CD8-positive, alpha-beta memory T cell (primary cell): ENCODE data around the gene LITAF. TPM values are rescaled to one million over a fixed set of nuclear protein-coding genes. Genes with fewer than 3 reads are reported as not detected.
"Not testable (repeated sequence)": the region's sequence is repeated elsewhere in the genome, so short reads cannot be mapped to it uniquely, and the experiment has no call there.

Experiments
- CTCF ChIA-PET: fragments of 350-600 bp; sonication (Branson Sonifier 250); formaldehyde crosslinking; loops from one replicate; lab custom pipeline; 2021; ENCODE audit warnings: antibody characterized with exemption; lab: Charles Lee
- POLR2A ChIA-PET: fragments of 350-600 bp; sonication (Branson Sonifier 250); formaldehyde crosslinking; loops from one replicate; lab custom pipeline; 2021; ENCODE audit warnings: antibody characterized with exemption; lab: Charles Lee
- DNase-seq, 5 donors: peaks; one replicate each; pipeline versions ENCODE4 v3.0.0 to v3.0.0-alpha.2; 2020 to 2022; ENCODE audit warnings: mixed read lengths in 1 of 5
- H3K27ac ChIP-seq: one replicate; pipeline ENCODE4 v1.7.0; 2013; ENCODE audit warnings: low read depth, mild to moderate bottlenecking, low read length, moderate library complexity
- H3K27me3 ChIP-seq: 2 replicates; pipeline ENCODE4 v1.7.0; 2013; ENCODE audit warnings: low read length, mild to moderate bottlenecking; ENCODE audit not compliant: insufficient read depth, poor library complexity, severe bottlenecking
- H3K36me3 ChIP-seq: 2 replicates; pipeline ENCODE4 v1.7.0; 2013; ENCODE audit warnings: mild to moderate bottlenecking, low read length, moderate library complexity; ENCODE audit not compliant: insufficient read depth
- H3K4me1 ChIP-seq: 2 replicates; pipeline ENCODE4 v1.7.0; 2013; ENCODE audit warnings: mild to moderate bottlenecking, low read length, moderate library complexity; ENCODE audit not compliant: insufficient read depth
- H3K4me3 ChIP-seq: 2 replicates; pipeline ENCODE4 v1.7.0; 2013; ENCODE audit warnings: mild to moderate bottlenecking, low read length
- H3K9me3 ChIP-seq: 2 replicates; pipeline ENCODE4 v1.7.0; 2013; ENCODE audit warnings: mild to moderate bottlenecking, low read length
- H3K27ac Mint-ChIP-seq, 8 donors: one replicate each; pipeline ENCODE4 v1.8.0; 2020 to 2021; ENCODE audit warnings: mixed read lengths in 8 of 8, mild to moderate bottlenecking in 6 of 8, inconsistent platforms in 3 of 8, moderate library complexity in 3 of 8
- H3K27me3 Mint-ChIP-seq, 2 donors: one replicate each; pipeline ENCODE4 v1.8.0; 2020 to 2021; ENCODE audit warnings: mixed read lengths in 2 of 2, mild to moderate bottlenecking in 1 of 2, moderate library complexity in 1 of 2
- H3K36me3 Mint-ChIP-seq, 3 donors: one replicate each; pipeline ENCODE4 v1.8.0; 2020 to 2021; ENCODE audit warnings: mixed read lengths in 3 of 3, inconsistent platforms in 1 of 3, mild to moderate bottlenecking in 1 of 3
- H3K4me1 Mint-ChIP-seq, 3 donors: one replicate each; pipeline ENCODE4 v1.8.0; 2020 to 2021; ENCODE audit warnings: mixed read lengths in 3 of 3, inconsistent platforms in 1 of 3, mild to moderate bottlenecking in 1 of 3
- H3K4me3 Mint-ChIP-seq, 7 donors: one replicate each; pipeline ENCODE4 v1.8.0; 2020 to 2021; ENCODE audit warnings: mixed read lengths in 7 of 7, mild to moderate bottlenecking in 6 of 7, moderate library complexity in 4 of 7, inconsistent platforms in 2 of 7
- H3K9me3 Mint-ChIP-seq, 5 donors: one replicate each; pipeline ENCODE4 v1.8.0; 2020 to 2022; ENCODE audit warnings: mixed read lengths in 5 of 5, mild to moderate bottlenecking in 3 of 5, moderate library complexity in 2 of 5, inconsistent platforms in 1 of 5
- polyA plus RNA-seq: library from polyadenylated mRNA; unstranded; fragments of 300-500 nt; fragmentation: Illumina TruSeq; gene quantifications from one replicate; pipeline ENCODE4 v1.2.3, GENCODE V29; 2021
- total RNA-seq, 2 experiments: library from RNA; stranded (reverse); gene quantifications; one replicate each; pipeline ENCODE4 v1.2.3, GENCODE V29; 2021

The LITAF gene
- total and polyA plus RNA-seq, 3 experiments from 2014 or later, result 199 to 629 (median 201) TPM

- Mint-ChIP-seq H3K27ac (peak overlapping the region; percentile 86 to 100 (median 99)), H3K4me1 (peaks cover 74 to 93% (median 89%) of the 10 kb centered on the region in 3 donors), H3K27me3 (peaks cover 0 to 5% of the 10 kb centered on the region in 2 donors), H3K9me3 (peaks cover 0 to 2% (median 1%) of the 10 kb centered on the region in 5 donors), H3K36me3 (peaks cover 11 to 47% (median 12%) of the 10 kb centered on the region in 3 donors), H3K4me3 (peak overlapping the region; percentile 79 to 98 (median 89))
- Histone ChIP-seq H3K4me1 (peaks cover 85% of the 10 kb centered on the region), H3K4me3 (peak overlapping the region; percentile 62), H3K27ac (peak overlapping the region; percentile 83), H3K27me3 (no peaks in the 10 kb centered on the region), H3K36me3 (peaks cover 9% of the 10 kb centered on the region), H3K9me3 (no peaks in the 10 kb centered on the region)
- POLR2A ChIA-PET, result interaction anchor here (1.0 to 1.4 kb wide), 2 partner anchors 22 to 107 kb away, joined by 3 to 5 read pairs; no protein-coding TSS in a partner anchor
- CTCF ChIA-PET, result interaction anchor here (1.1 to 3.0 kb wide), 4 partner anchors 22 to 32 kb away, joined by 3 to 14 read pairs (median 4); no protein-coding TSS in a partner anchor
- no peak for DNase-seq
Observed at GRCh38 chr16:11561856-11562255, 24.9 kb downstream of the LITAF start.

DNA sequence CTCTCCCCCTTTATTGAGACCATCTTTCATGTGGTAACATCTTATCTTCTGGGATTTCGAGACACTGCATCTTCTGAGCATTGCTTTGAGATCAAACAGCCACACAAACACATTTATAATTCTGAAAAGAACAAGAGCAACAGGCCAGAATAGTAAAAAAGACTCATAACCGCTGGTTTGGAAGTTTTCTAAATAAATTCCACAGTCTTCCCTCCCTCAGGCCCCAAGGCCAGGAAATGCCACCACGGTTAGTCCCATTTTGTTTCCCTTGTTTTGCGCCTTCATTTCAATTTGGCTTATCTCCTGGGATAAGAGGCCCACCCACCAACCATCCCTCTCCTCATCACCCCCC is 25.3 kb downstream of the LITAF start:
- H3K27ac ChIP-seq, result peak overlapping the region; percentile 83
- H3K4me3 ChIP-seq, result peak overlapping the region; percentile 62

DNA sequence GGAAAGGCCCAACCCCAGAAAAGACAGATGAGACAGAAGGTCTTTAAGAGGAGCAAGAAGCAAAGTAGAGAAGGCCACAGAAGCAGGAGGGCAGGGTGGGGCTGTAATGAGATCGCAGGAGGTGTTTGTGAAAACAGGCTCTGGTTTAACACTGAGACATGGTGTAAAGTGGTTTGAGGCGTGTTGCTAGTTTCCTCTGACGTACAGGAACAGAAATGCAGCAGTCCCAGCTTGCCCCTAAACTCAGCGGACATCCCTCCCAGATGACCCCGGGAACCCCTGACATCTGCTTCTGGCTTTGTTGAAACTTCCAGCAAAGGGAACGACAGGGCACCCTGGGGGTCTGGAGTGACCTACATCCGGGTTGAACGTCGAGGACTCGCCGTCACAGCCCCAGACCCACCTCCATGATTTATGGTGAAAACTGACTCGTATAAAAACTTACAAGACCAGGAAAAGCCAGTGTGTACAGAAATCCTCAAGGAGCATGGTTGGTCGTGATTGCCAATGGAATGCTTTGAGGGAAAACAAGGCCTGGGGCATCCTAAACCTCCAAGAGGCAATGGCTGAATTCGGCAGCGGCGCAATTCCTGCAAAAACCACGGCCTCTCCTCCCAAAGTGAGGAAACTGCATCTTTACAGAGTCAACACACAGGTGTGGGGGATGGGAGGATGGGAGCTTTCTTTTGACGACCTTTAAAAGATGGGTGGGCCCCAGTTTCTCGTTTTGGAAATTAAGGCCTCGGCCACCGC is 25.8 kb downstream of the LITAF start:
- Histone ChIP-seq H3K4me3 (peak overlapping the region; percentile 62), H3K27ac (peak overlapping the region; percentile 83), H3K9me3 (no peaks in the 10 kb centered on the region), H3K36me3 (peaks cover 12% of the 10 kb centered on the region), H3K27me3 (no peaks in the 10 kb centered on the region), H3K4me1 (peaks cover 85% of the 10 kb centered on the region)
- Mint-ChIP-seq H3K4me3 (peak overlapping the region; percentile 79 to 98 (median 89)), H3K4me1 (peaks cover 74 to 93% (median 89%) of the 10 kb centered on the region in 3 donors), H3K27me3 (peaks cover 0 to 8% of the 10 kb centered on the region in 2 donors), H3K27ac (peak overlapping the region; percentile 86 to 100 (median 99)), H3K9me3 (peaks cover 0 to 8% (median 4%) of the 10 kb centered on the region in 5 donors), H3K36me3 (peaks cover 12 to 47% (median 17%) of the 10 kb centered on the region in 3 donors)
- ChIA-PET POLR2A (interaction anchor here (0.8 to 2.8 kb wide), 4 partner anchors 10 to 108 kb away, joined by 3 to 12 read pairs (median 4); partner anchors contain the start of gene LITAF), CTCF (interaction anchor here (1.0 to 3.0 kb wide), 7 partner anchors 14 to 153 kb away, joined by 3 to 14 read pairs (median 4); no protein-coding TSS in a partner anchor)
- DNase-seq, result peak; percentile 61 to 91 (median 86)

More for the DNA sequence above, 25.3 kb downstream of the LITAF start:
- Histone ChIP-seq H3K36me3 (peaks cover 11% of the 10 kb centered on the region), H3K4me1 (peaks cover 85% of the 10 kb centered on the region), H3K9me3 (no peaks in the 10 kb centered on the region), H3K27me3 (no peaks in the 10 kb centered on the region)
- H3K4me1 Mint-ChIP-seq, result peaks cover 74 to 93% (median 89%) of the 10 kb centered on the region in 3 donors
- ChIA-PET POLR2A (interaction anchor here (1.0 to 1.4 kb wide), 2 partner anchors 23 to 108 kb away, joined by 3 to 5 read pairs; no protein-coding TSS in a partner anchor), CTCF (interaction anchor here (1.4 to 3.0 kb wide), 3 partner anchors 23 to 79 kb away, joined by 3 to 14 read pairs (median 9); no protein-coding TSS in a partner anchor)
- peaks cover 0 to 6% (median 2%) of the 10 kb centered on the region in 5 donors for H3K9me3 Mint-ChIP-seq
- H3K27ac Mint-ChIP-seq, result peak overlapping the region; percentile 86 to 100 (median 99)
- DNase-seq, result no peak
- peaks cover 0 to 6% of the 10 kb centered on the region in 2 donors for H3K27me3 Mint-ChIP-seq
- peaks cover 11 to 47% (median 15%) of the 10 kb centered on the region in 3 donors for H3K36me3 Mint-ChIP-seq
- H3K4me3 Mint-ChIP-seq, result peak overlapping the region; percentile 79 to 98 (median 89)

DNA sequence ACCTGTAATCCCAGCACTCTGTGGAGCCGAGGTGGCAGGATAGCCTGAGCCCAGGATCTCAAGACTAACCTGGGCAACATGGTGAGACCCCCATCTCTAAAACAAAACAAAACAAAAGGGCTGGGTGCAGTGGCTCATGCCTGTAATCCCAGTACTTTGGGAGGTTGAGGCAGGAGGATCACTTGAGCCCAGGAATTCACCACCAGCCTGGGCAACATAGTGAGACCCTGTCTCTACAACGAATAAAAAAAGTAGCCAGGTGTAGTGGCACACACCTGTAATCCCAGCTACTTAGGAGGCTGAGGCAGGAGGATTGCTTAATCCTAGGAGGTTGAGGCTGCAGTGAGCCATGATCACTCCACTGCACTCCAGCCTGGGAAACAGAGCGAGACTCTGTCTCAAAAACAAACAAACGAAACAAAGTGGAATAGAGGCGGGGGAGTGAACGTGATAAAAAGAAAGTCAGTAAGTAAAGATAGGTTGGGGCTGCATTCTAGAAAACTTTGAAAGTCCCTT is 28.4 kb downstream of the LITAF start:
- ChIA-PET CTCF (interaction anchor here (1.1 kb wide), 1 partner anchor 14 kb away, joined by 5 read pairs; no protein-coding TSS in a partner anchor), POLR2A (interaction anchor here (2.8 kb wide), 1 partner anchor 28 kb away, joined by 12 read pairs; the partner anchor contains the start of gene LITAF)
- H3K27me3 Mint-ChIP-seq, H3K9me3 Mint-ChIP-seq, H3K4me3 ChIP-seq, H3K9me3 ChIP-seq, DNase-seq, H3K27me3 ChIP-seq: not testable (repeated sequence)
- Histone ChIP-seq H3K27ac (peak overlapping the region; percentile 25), H3K4me1 (peaks cover 80% of the 10 kb centered on the region), H3K36me3 (peaks cover 33% of the 10 kb centered on the region)
- peaks cover 70 to 91% (median 77%) of the 10 kb centered on the region in 3 donors for H3K4me1 Mint-ChIP-seq
- H3K4me3 Mint-ChIP-seq, result peak overlapping the region in 6 of 7 donors; percentile 27 to 77 (median 40)
- H3K27ac Mint-ChIP-seq, result peak overlapping the region; percentile 72 to 100 (median 96)
- peaks cover 26 to 55% (median 34%) of the 10 kb centered on the region in 3 donors for H3K36me3 Mint-ChIP-seq

- peak overlapping the region; percentile 25 for H3K27ac ChIP-seq
- Mint-ChIP-seq H3K9me3 (peaks cover 0 to 8% (median 4%) of the 10 kb centered on the region in 5 donors), H3K4me1 (peaks cover 68 to 89% (median 74%) of the 10 kb centered on the region in 3 donors), H3K27ac (peak overlapping the region; percentile 77 to 100 (median 98)), H3K4me3 (peak overlapping the region; percentile 62 to 89 (median 75)), H3K27me3 (peaks cover 0 to 8% of the 10 kb centered on the region in 2 donors), H3K36me3 (peaks cover 26 to 59% (median 34%) of the 10 kb centered on the region in 3 donors)
- no peak for DNase-seq
- POLR2A ChIA-PET, result no interaction called here
- H3K27me3 ChIP-seq, result no peaks in the 10 kb centered on the region
- no peak overlapping the region for H3K4me3 ChIP-seq
- CTCF ChIA-PET, result interaction anchor here (0.7 to 2.1 kb wide), 2 partner anchors 11 to 83 kb away, joined by 3 to 4 read pairs; no protein-coding TSS in a partner anchor
- no peaks in the 10 kb centered on the region for H3K9me3 ChIP-seq
- peaks cover 39% of the 10 kb centered on the region for H3K36me3 ChIP-seq
- H3K4me1 ChIP-seq, result peaks cover 77% of the 10 kb centered on the region
Observed at GRCh38 chr16:11557801-11558200, 28.9 kb downstream of the LITAF start.

DNA sequence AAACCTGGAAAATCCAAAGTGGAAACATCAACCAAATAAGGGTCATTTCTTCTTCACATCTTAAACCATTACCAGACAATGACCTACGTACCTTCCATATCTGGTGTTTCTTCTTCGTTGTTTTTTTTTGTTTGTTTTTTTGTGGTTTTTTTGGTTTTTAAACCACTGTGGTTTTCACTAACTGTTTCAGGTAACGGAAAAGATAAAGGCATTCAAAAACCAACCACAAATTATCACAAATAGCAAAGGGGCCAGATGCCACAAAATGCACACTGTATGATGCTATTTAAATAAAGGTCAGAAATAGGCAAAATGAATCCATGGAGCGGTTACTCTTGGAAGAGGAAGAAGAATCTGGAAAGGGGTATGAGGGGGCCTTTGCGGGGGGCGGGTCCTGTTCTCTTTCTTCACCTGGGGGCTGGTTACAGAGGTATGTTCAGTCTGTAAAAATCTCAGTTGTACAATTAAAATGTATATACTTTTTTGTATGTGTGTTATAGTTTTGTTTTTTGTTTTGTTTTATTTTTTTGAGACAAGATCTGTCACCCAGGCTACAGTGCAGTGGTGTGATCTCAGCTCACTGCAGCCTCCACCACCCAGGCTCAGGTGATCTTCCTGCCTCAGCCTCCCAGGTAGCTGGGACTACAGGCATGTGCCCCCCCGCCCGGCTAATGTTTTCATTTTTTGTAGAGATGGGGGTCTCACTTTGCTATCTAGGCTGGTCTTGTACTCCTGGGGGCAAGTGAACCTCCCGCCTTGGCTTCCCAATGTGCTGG is 29.6 kb downstream of the LITAF start:
- Histone ChIP-seq H3K4me3 (no peak overlapping the region), H3K27me3 (no peaks in the 10 kb centered on the region), H3K9me3 (no peaks in the 10 kb centered on the region), H3K36me3 (peaks cover 46% of the 10 kb centered on the region), H3K4me1 (peaks cover 72% of the 10 kb centered on the region), H3K27ac (peak overlapping the region; percentile 25)
- peak in 3 of 5 donors; percentile 58 to 61 (median 58) for DNase-seq
- ChIA-PET POLR2A (no interaction called here), CTCF (interaction anchor here (0.6 to 2.1 kb wide), 4 partner anchors 12 to 85 kb away, joined by 3 to 5 read pairs (median 4); no protein-coding TSS in a partner anchor)
- Mint-ChIP-seq H3K4me3 (peak overlapping the region; percentile 62 to 89 (median 75)), H3K27ac (peak overlapping the region; percentile 77 to 100 (median 98)), H3K27me3 (peaks cover 0 to 8% of the 10 kb centered on the region in 2 donors), H3K36me3 (peaks cover 29 to 63% (median 38%) of the 10 kb centered on the region in 3 donors), H3K4me1 (peaks cover 65 to 86% (median 73%) of the 10 kb centered on the region in 3 donors), H3K9me3 (peaks cover 0 to 8% (median 4%) of the 10 kb centered on the region in 5 donors)
